SU-DHL-6 (cell line): ENCODE data around the gene TGFB1.

Experiments
- CTCF ChIP-seq: fragments of 200-600 bp; sonication (generic); IDR thresholded peaks from one replicate; pipeline ENCODE4 v1.5.1; 2017; ENCODE audit warnings: antibody characterized with exemption, mild to moderate bottlenecking, low read length, moderate library complexity; ENCODE audit not compliant: insufficient read depth, poor library complexity, severe bottlenecking
- EZH2phosphoT487 ChIP-seq: fragments of 200-600 bp; sonication (generic), shearing (Covaris generic); conservative IDR thresholded peaks from 2 replicates; pipeline ENCODE4 v1.6.1; 2018; ENCODE audit warnings: mild to moderate bottlenecking, antibody characterized with exemption, low read length, moderate library complexity, mixed read lengths

GRCh38 chr19:41320568-41320967 is 33.2 kb downstream of the TGFB1 start:
- TF ChIP-seq CTCF (no peak), EZH2phosphoT487 (no peak)
